HepG2 (cell line): ENCODE measurements around the gene SNAP23. TPM values are rescaled to one million over a fixed set of nuclear protein-coding genes. Genes with fewer than 3 reads are reported as not detected.

ENCODE experiments used
- CEBPG ChIP-seq: IDR thresholded peaks from 2 replicates; pipeline ENCODE4 v1.6.1; 2016
- MAFK ChIP-seq, 2 experiments: IDR thresholded peaks in 1 of 2; conservative IDR thresholded peaks in 1 of 2; 2 replicates each; pipeline ENCODE4 v1.6.1; 2011; ENCODE audit warnings: improper control_type of control experiment in 2 of 2, low read length in 2 of 2
- NFRKB ChIP-seq: fragments of 450-650 bp; IDR thresholded peaks from 2 replicates; pipeline ENCODE4 v1.6.1; 2017
- NR3C1 ChIP-seq: sonication (generic); formaldehyde crosslinking; IDR thresholded peaks from 2 replicates; pipeline ENCODE4 v1.4.0; 2020; ENCODE audit warnings: missing genetic modification reagents
- SATB2 ChIP-seq: sonication (generic); formaldehyde crosslinking; IDR thresholded peaks from 2 replicates; pipeline ENCODE4 v1.5.0; 2020; ENCODE audit warnings: missing genetic modification reagents
- SMAD1 ChIP-seq: sonication (generic); formaldehyde crosslinking; IDR thresholded peaks from 2 replicates; pipeline ENCODE4 v1.4.0; 2020; ENCODE audit warnings: missing genetic modification reagents, low read depth, mild to moderate bottlenecking, borderline replicate concordance
- ZFY ChIP-seq: sonication (generic); formaldehyde crosslinking; IDR thresholded peaks from 2 replicates; pipeline ENCODE4 v1.4.0; 2020; ENCODE audit warnings: missing genetic modification reagents
- ZNF790 ChIP-seq: sonication (generic); formaldehyde crosslinking; IDR thresholded peaks from 2 replicates; pipeline ENCODE4 v1.8.0; 2022; ENCODE audit warnings: missing genetic modification reagents, mild to moderate bottlenecking, borderline replicate concordance
- ZNF839 ChIP-seq: sonication (generic); formaldehyde crosslinking; IDR thresholded peaks from 2 replicates; pipeline ENCODE4 v1.4.0; 2020; ENCODE audit warnings: missing genetic modification reagents, mild to moderate bottlenecking, borderline replicate concordance
- polyA plus RNA-seq, 8 experiments: library from polyadenylated mRNA; depleted of rRNA in 3 of 8; stranded (reverse) in 7 of 8; unstranded in 1 of 8; fragments of >200 nt; fragmentation: Illumina TruSeq in 4 of 8; extraction: Trizol in 4 of 8; gene quantifications; 2 replicates each; pipeline versions ENCODE4 v1.2.1 to v1.2.3, GENCODE V29; 2011 to 2016; ENCODE audit warnings: low read depth in 4 of 8, missing spikeins in 1 of 8, mixed read lengths in 1 of 8; ENCODE audit not compliant: insufficient read depth in 1 of 8
- total RNA-seq, 5 experiments: library from RNA; depleted of rRNA; stranded (reverse); fragments of >200 nt; fragmentation: Illumina TruSeq; extraction: Trizol; gene quantifications; 2 replicates each; pipeline ENCODE4 v1.2.3, GENCODE V29; 2016; ENCODE audit warnings: low read depth in 1 of 5
- TF ChIP-seq, protein P1 (sequence below): sonication (generic); formaldehyde crosslinking; conservative IDR thresholded peaks from 2 replicates; pipeline ENCODE4 v1.8.0; 2022; ENCODE audit warnings: low read depth, missing genetic modification reagents
- TF ChIP-seq, protein P2 (sequence below): IDR thresholded peaks from 2 replicates; pipeline ENCODE4 v1.6.1; 2016; ENCODE audit warnings: low read depth, missing genetic modification reagents, missing compliant biosample characterization
- TF ChIP-seq, protein P3 (sequence below): sonication (generic); formaldehyde crosslinking; IDR thresholded peaks from 2 replicates; pipeline ENCODE4 v1.4.0; 2020; ENCODE audit warnings: mild to moderate bottlenecking, missing genetic modification reagents
- TF ChIP-seq, protein P4 (sequence below): sonication (generic); formaldehyde crosslinking; IDR thresholded peaks from 2 replicates; pipeline ENCODE4 v1.5.0; 2020; ENCODE audit warnings: missing genetic modification reagents, mild to moderate bottlenecking, borderline replicate concordance
- TF ChIP-seq, protein P5 (sequence below): sonication (generic); formaldehyde crosslinking; IDR thresholded peaks from 2 replicates; pipeline ENCODE4 v1.4.0; 2020; ENCODE audit warnings: missing genetic modification reagents, mild to moderate bottlenecking, borderline replicate concordance

Gene SNAP23
- total and polyA plus RNA-seq, 2 of the 13 experiments (the other 11 are each of a cell fraction or from before 2014, with no cell fraction given) = 37.0 to 101 TPM

DNA sequence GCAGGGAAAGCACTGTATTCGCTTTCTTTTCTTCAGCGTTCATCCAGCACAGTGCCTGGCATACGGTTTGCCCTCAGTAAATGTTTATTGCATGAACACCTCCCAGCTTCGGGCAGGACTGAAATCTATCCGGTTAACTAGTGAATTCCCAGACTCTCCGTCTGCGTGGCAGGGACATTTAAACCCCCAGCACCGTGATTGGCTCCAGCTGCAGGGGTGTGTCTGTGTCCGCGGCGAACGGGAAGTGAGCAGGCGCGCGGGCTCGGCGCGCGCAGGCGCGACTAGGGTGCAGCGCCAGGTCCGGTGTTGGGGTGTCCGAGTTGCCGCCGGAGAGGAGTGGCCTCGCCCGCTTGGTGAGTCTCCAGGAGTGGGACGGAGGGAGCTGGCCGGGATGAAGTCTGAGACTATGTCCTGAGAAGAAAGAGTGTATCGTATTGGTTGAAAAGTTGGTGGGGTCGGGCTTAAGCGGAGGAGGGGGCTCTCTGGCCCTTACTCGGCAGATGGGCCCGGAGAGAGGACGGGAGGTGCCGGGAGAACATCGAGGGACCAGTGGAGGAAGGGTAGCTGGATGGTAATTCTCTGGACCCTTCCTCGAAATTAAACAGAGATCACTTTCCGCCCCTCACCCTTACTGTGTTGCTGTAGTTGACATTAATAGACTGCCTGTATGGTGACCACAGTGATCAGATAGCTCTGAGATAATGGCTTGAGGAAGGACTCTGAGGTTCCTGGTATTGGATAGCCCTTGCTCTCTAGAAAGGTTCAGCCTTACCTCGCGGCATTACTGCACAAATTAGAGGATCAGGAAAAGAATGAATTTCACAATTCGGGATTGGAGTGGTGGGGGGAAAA, at the start of gene SNAP23 (continued):
- TF ChIP-seq, protein P1, sequence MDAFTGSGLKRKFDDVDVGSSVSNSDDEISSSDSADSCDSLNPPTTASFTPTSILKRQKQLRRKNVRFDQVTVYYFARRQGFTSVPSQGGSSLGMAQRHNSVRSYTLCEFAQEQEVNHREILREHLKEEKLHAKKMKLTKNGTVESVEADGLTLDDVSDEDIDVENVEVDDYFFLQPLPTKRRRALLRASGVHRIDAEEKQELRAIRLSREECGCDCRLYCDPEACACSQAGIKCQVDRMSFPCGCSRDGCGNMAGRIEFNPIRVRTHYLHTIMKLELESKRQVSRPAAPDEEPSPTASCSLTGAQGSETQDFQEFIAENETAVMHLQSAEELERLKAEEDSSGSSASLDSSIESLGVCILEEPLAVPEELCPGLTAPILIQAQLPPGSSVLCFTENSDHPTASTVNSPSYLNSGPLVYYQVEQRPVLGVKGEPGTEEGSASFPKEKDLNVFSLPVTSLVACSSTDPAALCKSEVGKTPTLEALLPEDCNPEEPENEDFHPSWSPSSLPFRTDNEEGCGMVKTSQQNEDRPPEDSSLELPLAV (CRISPR knock-in tag) = no peak
- TF ChIP-seq SATB2 (CRISPR knock-in tag) (no peak), ZNF839 (peak; percentile 75; the same call in 1 of the 2 replicates), NR3C1 (CRISPR knock-in tag) (no peak), MAFK (conservative IDR thresholded peaks at IDR 0.05 in 1 of 2, IDR thresholded peaks at IDR 0.05 in 1 of 2; ENCODE audit: low read length in 2 of 2) (no peak), ZNF790 (CRISPR knock-in tag) (no peak), NFRKB (no peak), CEBPG (CRISPR knock-in tag) (0 out of 2 replicates have a peak, but pooled peaks have one; percentile 23), ZFY (CRISPR knock-in tag) (peak; percentile 81), SMAD1 (no peak)
- TF ChIP-seq, protein P2, sequence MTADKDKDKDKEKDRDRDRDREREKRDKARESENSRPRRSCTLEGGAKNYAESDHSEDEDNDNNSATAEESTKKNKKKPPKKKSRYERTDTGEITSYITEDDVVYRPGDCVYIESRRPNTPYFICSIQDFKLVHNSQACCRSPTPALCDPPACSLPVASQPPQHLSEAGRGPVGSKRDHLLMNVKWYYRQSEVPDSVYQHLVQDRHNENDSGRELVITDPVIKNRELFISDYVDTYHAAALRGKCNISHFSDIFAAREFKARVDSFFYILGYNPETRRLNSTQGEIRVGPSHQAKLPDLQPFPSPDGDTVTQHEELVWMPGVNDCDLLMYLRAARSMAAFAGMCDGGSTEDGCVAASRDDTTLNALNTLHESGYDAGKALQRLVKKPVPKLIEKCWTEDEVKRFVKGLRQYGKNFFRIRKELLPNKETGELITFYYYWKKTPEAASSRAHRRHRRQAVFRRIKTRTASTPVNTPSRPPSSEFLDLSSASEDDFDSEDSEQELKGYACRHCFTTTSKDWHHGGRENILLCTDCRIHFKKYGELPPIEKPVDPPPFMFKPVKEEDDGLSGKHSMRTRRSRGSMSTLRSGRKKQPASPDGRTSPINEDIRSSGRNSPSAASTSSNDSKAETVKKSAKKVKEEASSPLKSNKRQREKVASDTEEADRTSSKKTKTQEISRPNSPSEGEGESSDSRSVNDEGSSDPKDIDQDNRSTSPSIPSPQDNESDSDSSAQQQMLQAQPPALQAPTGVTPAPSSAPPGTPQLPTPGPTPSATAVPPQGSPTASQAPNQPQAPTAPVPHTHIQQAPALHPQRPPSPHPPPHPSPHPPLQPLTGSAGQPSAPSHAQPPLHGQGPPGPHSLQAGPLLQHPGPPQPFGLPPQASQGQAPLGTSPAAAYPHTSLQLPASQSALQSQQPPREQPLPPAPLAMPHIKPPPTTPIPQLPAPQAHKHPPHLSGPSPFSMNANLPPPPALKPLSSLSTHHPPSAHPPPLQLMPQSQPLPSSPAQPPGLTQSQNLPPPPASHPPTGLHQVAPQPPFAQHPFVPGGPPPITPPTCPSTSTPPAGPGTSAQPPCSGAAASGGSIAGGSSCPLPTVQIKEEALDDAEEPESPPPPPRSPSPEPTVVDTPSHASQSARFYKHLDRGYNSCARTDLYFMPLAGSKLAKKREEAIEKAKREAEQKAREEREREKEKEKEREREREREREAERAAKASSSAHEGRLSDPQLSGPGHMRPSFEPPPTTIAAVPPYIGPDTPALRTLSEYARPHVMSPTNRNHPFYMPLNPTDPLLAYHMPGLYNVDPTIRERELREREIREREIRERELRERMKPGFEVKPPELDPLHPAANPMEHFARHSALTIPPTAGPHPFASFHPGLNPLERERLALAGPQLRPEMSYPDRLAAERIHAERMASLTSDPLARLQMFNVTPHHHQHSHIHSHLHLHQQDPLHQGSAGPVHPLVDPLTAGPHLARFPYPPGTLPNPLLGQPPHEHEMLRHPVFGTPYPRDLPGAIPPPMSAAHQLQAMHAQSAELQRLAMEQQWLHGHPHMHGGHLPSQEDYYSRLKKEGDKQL (CRISPR knock-in tag) = 0 out of 2 replicates have a peak, but pooled peaks have one; percentile 13
- TF ChIP-seq, protein P3, sequence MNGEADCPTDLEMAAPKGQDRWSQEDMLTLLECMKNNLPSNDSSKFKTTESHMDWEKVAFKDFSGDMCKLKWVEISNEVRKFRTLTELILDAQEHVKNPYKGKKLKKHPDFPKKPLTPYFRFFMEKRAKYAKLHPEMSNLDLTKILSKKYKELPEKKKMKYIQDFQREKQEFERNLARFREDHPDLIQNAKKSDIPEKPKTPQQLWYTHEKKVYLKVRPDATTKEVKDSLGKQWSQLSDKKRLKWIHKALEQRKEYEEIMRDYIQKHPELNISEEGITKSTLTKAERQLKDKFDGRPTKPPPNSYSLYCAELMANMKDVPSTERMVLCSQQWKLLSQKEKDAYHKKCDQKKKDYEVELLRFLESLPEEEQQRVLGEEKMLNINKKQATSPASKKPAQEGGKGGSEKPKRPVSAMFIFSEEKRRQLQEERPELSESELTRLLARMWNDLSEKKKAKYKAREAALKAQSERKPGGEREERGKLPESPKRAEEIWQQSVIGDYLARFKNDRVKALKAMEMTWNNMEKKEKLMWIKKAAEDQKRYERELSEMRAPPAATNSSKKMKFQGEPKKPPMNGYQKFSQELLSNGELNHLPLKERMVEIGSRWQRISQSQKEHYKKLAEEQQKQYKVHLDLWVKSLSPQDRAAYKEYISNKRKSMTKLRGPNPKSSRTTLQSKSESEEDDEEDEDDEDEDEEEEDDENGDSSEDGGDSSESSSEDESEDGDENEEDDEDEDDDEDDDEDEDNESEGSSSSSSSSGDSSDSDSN (CRISPR knock-in tag) = peak; percentile 60; the same call in 1 of the 2 replicates
- TF ChIP-seq, protein P4, sequence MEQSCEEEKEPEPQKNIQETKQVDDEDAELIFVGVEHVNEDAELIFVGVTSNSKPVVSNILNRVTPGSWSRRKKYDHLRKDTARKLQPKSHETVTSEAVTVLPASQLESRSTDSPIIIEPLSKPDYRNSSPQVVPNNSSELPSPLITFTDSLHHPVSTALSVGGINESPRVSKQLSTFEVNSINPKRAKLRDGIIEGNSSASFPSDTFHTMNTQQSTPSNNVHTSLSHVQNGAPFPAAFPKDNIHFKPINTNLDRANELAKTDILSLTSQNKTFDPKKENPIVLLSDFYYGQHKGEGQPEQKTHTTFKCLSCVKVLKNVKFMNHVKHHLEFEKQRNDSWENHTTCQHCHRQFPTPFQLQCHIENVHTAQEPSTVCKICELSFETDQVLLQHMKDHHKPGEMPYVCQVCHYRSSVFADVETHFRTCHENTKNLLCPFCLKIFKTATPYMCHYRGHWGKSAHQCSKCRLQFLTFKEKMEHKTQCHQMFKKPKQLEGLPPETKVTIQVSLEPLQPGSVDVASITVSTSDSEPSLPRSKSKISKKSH (CRISPR knock-in tag) = no peak
- TF ChIP-seq, protein P5, sequence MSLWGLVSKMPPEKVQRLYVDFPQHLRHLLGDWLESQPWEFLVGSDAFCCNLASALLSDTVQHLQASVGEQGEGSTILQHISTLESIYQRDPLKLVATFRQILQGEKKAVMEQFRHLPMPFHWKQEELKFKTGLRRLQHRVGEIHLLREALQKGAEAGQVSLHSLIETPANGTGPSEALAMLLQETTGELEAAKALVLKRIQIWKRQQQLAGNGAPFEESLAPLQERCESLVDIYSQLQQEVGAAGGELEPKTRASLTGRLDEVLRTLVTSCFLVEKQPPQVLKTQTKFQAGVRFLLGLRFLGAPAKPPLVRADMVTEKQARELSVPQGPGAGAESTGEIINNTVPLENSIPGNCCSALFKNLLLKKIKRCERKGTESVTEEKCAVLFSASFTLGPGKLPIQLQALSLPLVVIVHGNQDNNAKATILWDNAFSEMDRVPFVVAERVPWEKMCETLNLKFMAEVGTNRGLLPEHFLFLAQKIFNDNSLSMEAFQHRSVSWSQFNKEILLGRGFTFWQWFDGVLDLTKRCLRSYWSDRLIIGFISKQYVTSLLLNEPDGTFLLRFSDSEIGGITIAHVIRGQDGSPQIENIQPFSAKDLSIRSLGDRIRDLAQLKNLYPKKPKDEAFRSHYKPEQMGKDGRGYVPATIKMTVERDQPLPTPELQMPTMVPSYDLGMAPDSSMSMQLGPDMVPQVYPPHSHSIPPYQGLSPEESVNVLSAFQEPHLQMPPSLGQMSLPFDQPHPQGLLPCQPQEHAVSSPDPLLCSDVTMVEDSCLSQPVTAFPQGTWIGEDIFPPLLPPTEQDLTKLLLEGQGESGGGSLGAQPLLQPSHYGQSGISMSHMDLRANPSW (CRISPR knock-in tag) = no peak
